Measurements from ENCODE around the gene CEP152. TPM values are rescaled to one million over a fixed set of nuclear protein-coding genes. Genes with fewer than 3 reads are reported as not detected.

The CEP152 gene
- total RNA-seq, 4 donors from 2014 or later = 2.5 to 4.9 (median 3.5) TPM

GRCh38 chr15:48761393-48762158, 49.3 kb downstream of the CEP152 start:
- DNase-seq (ENCODE audit: low spot score in 2 of 2) = no peak
- no peak for TF ChIP-seq POLR2A (IDR thresholded peaks at IDR 0.05)
- TF ChIP-seq CTCF (IDR thresholded peaks at IDR 0.05) = no peak
- no peak overlapping the region for H3K4me3 ChIP-seq (ENCODE audit: low read depth, poor library complexity, severe bottlenecking)
- intact Hi-C loops (cut with DNase I; ENCODE audit: low total_unique reads) = no loop called here
- WGBS, 2 donors = 79 to 80% methylated on average over 2 of the region's 2 CpGs

GRCh38 chr15:48759921-48760320, 50.9 kb downstream of the CEP152 start:
- 61 to 76% methylated on average over 1 of the region's 1 CpG for WGBS, 2 donors
- no peak overlapping the region for H3K4me3 ChIP-seq (ENCODE audit: low read depth, poor library complexity, severe bottlenecking)
- no peak for TF ChIP-seq CTCF (IDR thresholded peaks at IDR 0.05)
- TF ChIP-seq POLR2A (IDR thresholded peaks at IDR 0.05) = no peak
- intact Hi-C loops (cut with DNase I; ENCODE audit: low total_unique reads) = no loop called here
- no peak for DNase-seq (ENCODE audit: low spot score in 2 of 2)

- no peak for TF ChIP-seq POLR2A (IDR thresholded peaks at IDR 0.05)
- TF ChIP-seq CTCF (IDR thresholded peaks at IDR 0.05) = no peak
- intact Hi-C loops (cut with DNase I; ENCODE audit: low total_unique reads) = no loop called here
- no peak for DNase-seq (ENCODE audit: low spot score in 2 of 2)
- no peak overlapping the region for H3K4me3 ChIP-seq (ENCODE audit: low read depth, poor library complexity, severe bottlenecking)
- whole genome bisulfite sequencing, 2 donors = 77 to 85% methylated on average over 1 of the region's 1 CpG
Measured at GRCh38 chr15:48757661-48758060, 53.2 kb downstream of the CEP152 start.

GRCh38 chr15:48754011-48754410, 56.9 kb downstream of the CEP152 start:
- TF ChIP-seq CTCF (IDR thresholded peaks at IDR 0.05) (no peak), POLR2A (IDR thresholded peaks at IDR 0.05) (no peak)
- intact Hi-C loops (cut with DNase I; ENCODE audit: low total_unique reads) = no loop called here
- no peak overlapping the region for H3K4me3 ChIP-seq (ENCODE audit: low read depth, poor library complexity, severe bottlenecking)
- DNase-seq (ENCODE audit: low spot score in 2 of 2) = no peak
- WGBS, 2 donors = 96% methylated on average over 3 of the region's 3 CpGs

- H3K4me3 ChIP-seq (ENCODE audit: low read depth, poor library complexity, severe bottlenecking) = no peak overlapping the region
- TF ChIP-seq CTCF (IDR thresholded peaks at IDR 0.05) = no peak
- no peak for TF ChIP-seq POLR2A (IDR thresholded peaks at IDR 0.05)
- no peak for DNase-seq (ENCODE audit: low spot score in 2 of 2)
- 56 to 83% methylated on average over 3 of the region's 3 CpGs for WGBS, 2 donors
- intact Hi-C loops (cut with DNase I; ENCODE audit: low total_unique reads) = no loop called here
Measured at GRCh38 chr15:48751595-48751994, 59.3 kb downstream of the CEP152 start.

- intact Hi-C loops (cut with DNase I; ENCODE audit: low total_unique reads) = no loop called here
- no peak for DNase-seq (ENCODE audit: low spot score in 2 of 2)
- TF ChIP-seq CTCF (IDR thresholded peaks at IDR 0.05) = no peak
- no peak for TF ChIP-seq POLR2A (IDR thresholded peaks at IDR 0.05)
- H3K4me3 ChIP-seq (ENCODE audit: low read depth, poor library complexity, severe bottlenecking) = no peak overlapping the region
- 34 to 55% methylated on average over 1 of the region's 1 CpG for WGBS, 2 donors
Measured at GRCh38 chr15:48748535-48748934, 62.3 kb downstream of the CEP152 start.

Measured in lower leg skin (tissue), 4 donors.